GM10266 (cell line): ENCODE results near the gene KCNAB1.

Experiments
- DNase-seq: peaks from one replicate; pipeline ENCODE4 v3.0.0; 2012; ENCODE audit errors: extremely low spot score
- TF ChIP-seq, protein P1 (sequence below): IDR thresholded peaks from 2 replicates; pipeline ENCODE4 v1.5.1; 2012; ENCODE audit warnings: mild to moderate bottlenecking, low read depth; ENCODE audit not compliant: control insufficient read depth, insufficient read depth; ENCODE audit errors: missing control alignments

Gene KCNAB1

DNA sequence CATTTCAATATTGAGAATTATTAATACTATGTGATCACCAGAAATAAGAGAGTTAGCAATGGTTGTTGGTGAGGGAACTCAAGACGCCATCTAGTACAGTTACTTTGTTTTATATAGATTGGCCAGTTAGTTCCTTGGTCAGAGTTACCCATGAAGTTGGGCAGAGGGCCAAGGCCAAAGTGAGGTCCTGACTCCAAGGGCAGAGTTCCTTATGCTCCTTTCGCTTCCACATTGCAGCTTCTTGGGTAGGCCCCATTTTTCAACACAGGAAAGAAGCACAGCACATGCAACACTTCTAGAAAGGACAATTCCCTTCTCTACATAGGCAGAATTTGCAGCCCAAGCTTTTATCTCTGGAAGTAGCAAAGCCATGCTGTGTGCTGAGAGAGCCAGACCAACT is 178.6 kb downstream of the KCNAB1 start:
- TF ChIP-seq, protein P1, sequence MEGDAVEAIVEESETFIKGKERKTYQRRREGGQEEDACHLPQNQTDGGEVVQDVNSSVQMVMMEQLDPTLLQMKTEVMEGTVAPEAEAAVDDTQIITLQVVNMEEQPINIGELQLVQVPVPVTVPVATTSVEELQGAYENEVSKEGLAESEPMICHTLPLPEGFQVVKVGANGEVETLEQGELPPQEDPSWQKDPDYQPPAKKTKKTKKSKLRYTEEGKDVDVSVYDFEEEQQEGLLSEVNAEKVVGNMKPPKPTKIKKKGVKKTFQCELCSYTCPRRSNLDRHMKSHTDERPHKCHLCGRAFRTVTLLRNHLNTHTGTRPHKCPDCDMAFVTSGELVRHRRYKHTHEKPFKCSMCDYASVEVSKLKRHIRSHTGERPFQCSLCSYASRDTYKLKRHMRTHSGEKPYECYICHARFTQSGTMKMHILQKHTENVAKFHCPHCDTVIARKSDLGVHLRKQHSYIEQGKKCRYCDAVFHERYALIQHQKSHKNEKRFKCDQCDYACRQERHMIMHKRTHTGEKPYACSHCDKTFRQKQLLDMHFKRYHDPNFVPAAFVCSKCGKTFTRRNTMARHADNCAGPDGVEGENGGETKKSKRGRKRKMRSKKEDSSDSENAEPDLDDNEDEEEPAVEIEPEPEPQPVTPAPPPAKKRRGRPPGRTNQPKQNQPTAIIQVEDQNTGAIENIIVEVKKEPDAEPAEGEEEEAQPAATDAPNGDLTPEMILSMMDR: no peak
- DNase-seq: no peak

DNA sequence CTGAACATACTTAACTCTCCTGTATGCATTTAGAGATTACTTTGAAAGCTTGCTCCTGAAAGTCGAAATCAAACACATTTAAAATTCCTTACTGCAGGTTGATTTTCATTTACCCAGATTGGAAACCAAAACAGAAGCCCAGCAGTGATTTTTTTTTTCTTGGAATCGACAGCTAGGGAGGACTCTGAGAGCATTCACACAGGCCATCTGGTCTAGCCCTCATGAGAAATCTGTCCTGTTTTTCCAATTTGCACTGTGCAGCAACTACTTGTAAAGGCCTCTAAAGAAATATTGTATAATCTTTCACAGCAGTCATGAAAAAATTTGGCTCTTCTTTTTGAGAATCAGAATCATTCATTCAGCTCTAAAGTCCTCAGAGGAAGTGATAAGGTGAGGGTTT is 179.2 kb downstream of the KCNAB1 start:
- DNase-seq: no peak
- TF ChIP-seq, protein P1: no peak

DNA sequence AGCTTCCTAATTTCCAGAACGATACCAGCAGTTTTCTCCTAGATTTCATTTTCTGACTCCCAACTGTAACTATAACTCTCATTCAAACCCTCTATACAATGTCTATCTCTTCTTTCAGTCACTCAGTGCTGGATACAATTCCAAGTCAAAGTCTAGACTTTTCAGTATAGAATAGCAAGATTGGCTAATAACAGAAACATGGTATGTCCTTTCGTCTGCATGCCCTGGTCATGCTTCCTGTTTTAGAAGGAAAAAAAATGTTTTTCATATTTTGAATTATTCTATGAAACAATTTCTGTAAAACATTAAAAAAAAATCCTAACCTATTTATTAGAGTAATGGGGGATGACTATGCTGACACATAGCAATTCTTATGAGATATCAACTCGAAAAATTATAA is 180.0 kb downstream of the KCNAB1 start:
- DNase-seq: no peak

DNA sequence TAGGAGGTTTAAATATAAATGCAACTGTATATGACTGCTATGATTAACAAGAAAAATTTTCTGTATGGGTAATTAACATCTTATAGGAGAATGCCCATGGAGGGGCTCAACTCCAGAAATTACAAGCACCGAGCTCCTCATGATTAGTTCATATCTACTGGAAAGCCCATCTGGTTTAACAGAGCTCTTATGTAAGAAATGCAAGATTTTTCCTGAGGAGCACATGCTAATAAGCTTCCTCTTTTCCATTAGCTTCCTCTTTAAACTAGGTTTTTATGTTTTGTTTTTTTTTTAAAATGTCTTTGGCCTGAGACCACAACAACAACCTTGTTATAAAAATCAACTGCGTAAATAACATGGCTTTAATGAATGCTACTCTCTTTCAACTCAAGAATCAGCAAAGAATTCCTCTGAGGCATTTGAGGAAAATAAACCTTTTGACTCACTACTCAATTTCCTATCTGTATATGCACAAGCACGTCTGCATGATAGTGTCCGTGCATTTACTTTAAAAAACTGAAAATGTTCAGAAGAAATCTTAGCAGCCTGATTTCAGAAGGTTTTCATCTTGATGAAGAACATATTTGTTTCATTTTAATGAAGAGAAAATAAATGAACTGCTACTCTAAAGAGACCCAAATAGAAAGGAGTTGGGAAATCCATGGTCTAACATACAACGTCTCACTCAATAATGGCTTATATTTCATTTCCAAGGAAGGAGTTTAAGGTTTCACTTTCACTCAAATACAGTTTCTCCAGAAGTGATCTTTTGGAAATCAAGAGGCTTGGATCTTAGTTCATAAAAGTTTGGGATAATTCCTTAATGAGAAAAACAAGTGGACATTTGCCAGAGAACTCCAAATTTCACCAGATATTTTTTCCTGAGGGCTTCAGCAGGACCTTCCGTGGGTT is 180.8 kb downstream of the KCNAB1 start:
- no peak for DNase-seq
- TF ChIP-seq, protein P1: no peak

More for the DNA sequence above, 180.0 kb downstream of the KCNAB1 start:
- TF ChIP-seq, protein P1: no peak

DNA sequence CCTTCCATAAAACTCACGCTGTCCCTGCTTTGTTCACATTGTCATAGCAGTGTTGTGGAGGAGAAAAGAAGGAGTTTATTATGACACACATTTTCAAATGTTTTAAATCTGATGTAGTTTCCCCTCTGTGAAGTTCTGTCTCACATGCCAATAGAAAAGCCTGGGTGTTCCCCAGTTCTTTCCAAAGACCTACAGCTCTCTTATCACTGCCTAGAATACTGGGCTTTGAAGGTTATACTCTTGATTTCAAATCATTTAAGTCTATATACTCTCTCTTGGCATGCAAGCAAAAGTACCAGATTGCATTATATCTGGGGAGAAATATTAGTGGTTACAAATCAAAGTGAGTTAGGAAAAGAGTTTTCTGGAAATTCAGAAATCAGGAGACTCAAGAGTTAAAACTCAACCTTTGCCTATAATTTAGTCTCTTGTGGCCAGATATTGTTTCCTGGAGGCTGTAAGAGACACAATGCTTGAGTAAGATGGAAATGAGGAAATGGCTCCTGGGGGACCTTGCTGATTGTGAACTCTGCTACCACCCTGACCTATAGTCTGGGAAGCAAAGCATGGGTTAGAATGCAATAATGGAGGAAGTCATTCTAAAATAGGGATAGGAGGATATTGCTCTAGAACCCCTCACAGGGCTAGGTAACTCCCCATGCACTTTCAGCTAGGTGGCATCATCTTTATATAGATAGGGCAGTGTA is 182.8 kb downstream of the KCNAB1 start:
- TF ChIP-seq, protein P1: no peak
- DNase-seq: no peak

DNA sequence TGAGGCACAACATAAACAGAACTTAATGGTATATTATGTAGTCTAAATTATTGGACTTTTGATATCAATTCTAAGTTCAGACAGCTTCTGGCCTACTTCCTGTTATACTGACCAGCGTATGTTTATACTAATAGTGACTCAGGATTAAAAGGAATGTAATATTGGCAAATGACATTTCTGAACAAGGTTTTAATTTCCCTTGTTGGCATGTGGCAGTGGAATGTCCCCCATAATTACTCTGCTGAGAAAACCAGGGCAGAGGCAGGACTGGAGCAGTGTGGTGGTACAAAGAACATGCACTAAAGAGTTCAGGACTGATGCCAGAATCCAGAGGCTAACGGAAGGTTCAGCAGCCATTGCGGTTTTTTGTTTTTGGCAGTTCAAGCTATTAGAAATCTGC is 184.0 kb downstream of the KCNAB1 start:
- no peak for DNase-seq
- TF ChIP-seq, protein P1: no peak

DNA sequence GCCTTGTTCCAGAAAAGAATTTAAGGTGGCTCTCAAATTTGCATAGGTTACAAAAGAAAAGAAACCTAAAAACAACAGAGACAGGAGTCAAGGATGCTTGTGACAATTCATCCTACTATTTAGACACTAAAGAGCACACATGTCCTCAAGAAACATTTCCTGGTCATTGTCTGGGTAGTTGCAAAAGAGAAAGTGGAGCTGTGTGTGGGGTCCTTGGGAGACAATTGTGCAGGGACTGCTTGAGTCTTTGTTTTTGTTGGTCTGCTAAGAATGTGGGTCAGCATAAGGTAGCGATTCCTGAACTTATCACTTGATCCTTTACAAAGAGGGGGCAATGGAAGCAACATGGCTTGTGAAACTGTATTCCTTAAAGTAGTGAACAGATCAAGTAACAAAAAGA is 185.3 kb downstream of the KCNAB1 start:
- DNase-seq: no peak
- TF ChIP-seq, protein P1: no peak
